Activated naive CD4-positive, alpha-beta T cell treated with anti-CD3 and anti-CD28 coated beads, Interleukin-2, amount 50 U/mL, for 16 hours (primary cell): ENCODE results near the gene NTF4.
"Not testable (repeated sequence)": the region's sequence is repeated elsewhere in the genome, so short reads cannot be mapped to it uniquely, and the experiment has no call there.

ENCODE experiments used
- DNase-seq: peaks from one replicate; pipeline ENCODE4 v3.0.0-alpha.2; 2020

Gene NTF4

GRCh38 chr19:49086296-49086695 is 21.7 kb upstream of the NTF4 start:
- no peak for DNase-seq

- DNase-seq: no peak
Measured at GRCh38 chr19:49085868-49086232, 21.2 kb upstream of the NTF4 start.

- peak; percentile 99 for DNase-seq
Measured at GRCh38 chr19:49085020-49085867, 20.6 kb upstream of the NTF4 start, which contains the start of gene SNRNP70. Gene SNRNP70 (plus strand): TSS chr19:49085451. CDS start chr19:49086415, 964 bp downstream.

- no peak for DNase-seq
Measured at GRCh38 chr19:49084206-49085019, 19.8 kb upstream of the NTF4 start.

GRCh38 chr19:49081273-49081672 is 16.7 kb upstream of the NTF4 start:
- no peak for DNase-seq

GRCh38 chr19:49080392-49080791 is 15.8 kb upstream of the NTF4 start:
- DNase-seq: no peak

- DNase-seq: not testable (repeated sequence)
Measured at GRCh38 chr19:49074869-49075268, 10.3 kb upstream of the NTF4 start.

- DNase-seq: no peak
Measured at GRCh38 chr19:49073514-49074378, 9.1 kb upstream of the NTF4 start.

- DNase-seq: peak; percentile 30
Measured at GRCh38 chr19:49071860-49072547, 7.4 kb upstream of the NTF4 start.

- DNase-seq: no peak
Measured at GRCh38 chr19:49070416-49070815, 5.8 kb upstream of the NTF4 start.

- no peak for DNase-seq
Measured at GRCh38 chr19:49069026-49069425, 4.4 kb upstream of the NTF4 start.

GRCh38 chr19:49067554-49067953 is 2.9 kb upstream of the NTF4 start:
- DNase-seq: no peak

GRCh38 chr19:49065905-49066512 is 1.4 kb upstream of the NTF4 start:
- DNase-seq: no peak

GRCh38 chr19:49064029-49064629 is 489 bp downstream of the NTF4 start:
- no peak for DNase-seq

- no peak for DNase-seq
Measured at GRCh38 chr19:49061445-49061844, 3.2 kb downstream of the NTF4 start.

GRCh38 chr19:49061000-49061399 is 3.6 kb downstream of the NTF4 start:
- DNase-seq: no peak

GRCh38 chr19:49059053-49059452 is 5.6 kb downstream of the NTF4 start:
- no peak for DNase-seq

- DNase-seq: peak; percentile 44
Measured at GRCh38 chr19:49058562-49058961, 6.1 kb downstream of the NTF4 start.

GRCh38 chr19:49057636-49058234 is 6.9 kb downstream of the NTF4 start, which contains the start of gene CGB7:
Gene CGB7 (minus strand): TSS chr19:49057749. CDS start chr19:49055375, 2,374 bp downstream.
- DNase-seq: peak; percentile 36

GRCh38 chr19:49056902-49057596 is 7.6 kb downstream of the NTF4 start:
- DNase-seq: not testable (repeated sequence)
